Activated B cell treated with CpG ODN at 0.5 μM for 24 hours (primary cell): ENCODE results near the gene LSR. TPM values are rescaled to one million over a fixed set of nuclear protein-coding genes. Genes with fewer than 3 reads are reported as not detected.

Source experiments
- ATAC-seq: fragments of 200-7000 bp; cut with Tn5 transposase; one replicate; pipeline ENCODE4 v1.10.0; 2021; ENCODE audit warnings: low read depth, mild to moderate bottlenecking, moderate library complexity
- CTCF ChIA-PET: fragments of 350-600 bp; sonication (Branson Sonifier 250); formaldehyde crosslinking; loops from one replicate; lab custom pipeline; 2021; ENCODE audit warnings: antibody characterized with exemption; lab: Charles Lee
- POLR2A ChIA-PET: fragments of 350-600 bp; sonication (Branson Sonifier 250); formaldehyde crosslinking; loops from one replicate; lab custom pipeline; 2021; ENCODE audit warnings: antibody characterized with exemption; lab: Charles Lee
- DNase-seq: peaks from one replicate; pipeline ENCODE4 v3.0.0; 2022
- H3K27ac Mint-ChIP-seq: one replicate; pipeline ENCODE4 v1.8.0; 2020; ENCODE audit warnings: mixed read lengths
- H3K27me3 Mint-ChIP-seq: one replicate; pipeline ENCODE4 v1.8.0; 2021; ENCODE audit warnings: mixed read lengths
- H3K36me3 Mint-ChIP-seq: one replicate; pipeline ENCODE4 v1.8.0; 2021; ENCODE audit warnings: low read depth, mixed read lengths
- H3K4me1 Mint-ChIP-seq: one replicate; pipeline ENCODE4 v1.8.0; 2021; ENCODE audit warnings: mixed read lengths
- H3K4me3 Mint-ChIP-seq: one replicate; pipeline ENCODE4 v1.8.0; 2020; ENCODE audit warnings: mild to moderate bottlenecking, mixed read lengths
- H3K9me3 Mint-ChIP-seq: one replicate; pipeline ENCODE4 v1.8.0; 2020; ENCODE audit warnings: mixed read lengths
- CTCF ChIP-seq: fragments of 200-600 bp; IDR thresholded peaks from one replicate; pipeline ENCODE4 v1.8.0; 2022; ENCODE audit warnings: antibody characterized with exemption, mild to moderate bottlenecking
- intact Hi-C: fragments of 100-400 bp; cut with micrococcal nuclease; formaldehyde crosslinking; loops from one replicate; pipeline ENCODE4 v1.15.1; 2024
- total RNA-seq: library from RNA; stranded (reverse); gene quantifications from 2 replicates; pipeline ENCODE4 v1.2.3, GENCODE V29; 2022

The LSR gene
- total RNA-seq, 1 donor from 2014 or later: 18.0 TPM

- ATAC-seq: no peak
- intact Hi-C loops: no loop called here
- no peak overlapping the region for H3K4me3 Mint-ChIP-seq
These were observed 26.3 kb upstream of the LSR start for GRCh38 chr19:35222373-35223015.

GRCh38 chr19:35223084-35223790 is 25.6 kb upstream of the LSR start:
- Mint-ChIP-seq H3K27me3 (no peaks in the 10 kb centered on the region), H3K36me3 (no peaks in the 10 kb centered on the region), H3K27ac (no peak overlapping the region), H3K9me3 (no peaks in the 10 kb centered on the region), H3K4me1 (peaks cover 26% of the 10 kb centered on the region), H3K4me3 (no peak overlapping the region)
- intact Hi-C loops: no loop called here
- ATAC-seq: no peak
- no peak for DNase-seq
- ChIA-PET POLR2A (interaction anchor here (0.8 to 1.5 kb wide), 5 partner anchors 17 to 321 kb away, joined by 3 to 6 read pairs (median 3); partner anchors contain the start of gene FXYD7), CTCF (interaction anchor here (1.1 kb wide), 1 partner anchor 12 kb away, joined by 3 read pairs; no protein-coding TSS in a partner anchor)
- no peak for TF ChIP-seq CTCF

More at GRCh38 chr19:35222373-35223015, 26.3 kb upstream of the LSR start:
- H3K9me3 Mint-ChIP-seq: no peaks in the 10 kb centered on the region
- POLR2A ChIA-PET: interaction anchor here (0.8 to 1.5 kb wide), 5 partner anchors 17 to 321 kb away, joined by 3 to 6 read pairs (median 3); partner anchors contain the start of gene FXYD7
- TF ChIP-seq CTCF: no peak
- no peak for DNase-seq
- peaks cover 29% of the 10 kb centered on the region for H3K4me1 Mint-ChIP-seq
- no peak overlapping the region for H3K27ac Mint-ChIP-seq
- H3K36me3 Mint-ChIP-seq: no peaks in the 10 kb centered on the region
- H3K27me3 Mint-ChIP-seq: no peaks in the 10 kb centered on the region
- CTCF ChIA-PET: interaction anchor here (1.1 kb wide), 1 partner anchor 13 kb away, joined by 3 read pairs; no protein-coding TSS in a partner anchor

- no peak overlapping the region for H3K27ac Mint-ChIP-seq
- no peak overlapping the region for H3K4me3 Mint-ChIP-seq
- TF ChIP-seq CTCF: no peak
- no peaks in the 10 kb centered on the region for H3K27me3 Mint-ChIP-seq
- no peak for DNase-seq
- intact Hi-C loops: no loop called here
- ChIA-PET CTCF (no interaction called here), POLR2A (interaction anchor here (1.1 to 1.5 kb wide), 4 partner anchors 13 to 320 kb away, joined by 3 to 6 read pairs (median 3); partner anchors contain the start of gene FXYD7)
- peaks cover 26% of the 10 kb centered on the region for H3K4me1 Mint-ChIP-seq
- no peaks in the 10 kb centered on the region for H3K36me3 Mint-ChIP-seq
- ATAC-seq: no peak
- H3K9me3 Mint-ChIP-seq: no peaks in the 10 kb centered on the region
These were observed 24.8 kb upstream of the LSR start for GRCh38 chr19:35223862-35224505.

GRCh38 chr19:35224681-35225571 is 23.9 kb upstream of the LSR start:
- no peak for TF ChIP-seq CTCF
- Mint-ChIP-seq H3K27ac (no peak overlapping the region), H3K4me3 (no peak overlapping the region), H3K36me3 (no peaks in the 10 kb centered on the region), H3K9me3 (no peaks in the 10 kb centered on the region), H3K27me3 (no peaks in the 10 kb centered on the region), H3K4me1 (peaks cover 26% of the 10 kb centered on the region)
- CTCF ChIA-PET: no interaction called here
- DNase-seq: peak; percentile 25
- POLR2A ChIA-PET: interaction anchor here (0.9 to 1.7 kb wide), 4 partner anchors 11 to 43 kb away, joined by 3 to 8 read pairs (median 4); no protein-coding TSS in a partner anchor
- intact Hi-C loops: no loop called here
- peak; percentile 85 for ATAC-seq
